HG02798 (cell line): ENCODE results near the gene NUP58.

Source experiments
- ATAC-seq: cut with Tn5 transposase; IDR thresholded peaks from one replicate; pipeline ENCODE4 v1.9.1; 2021; ENCODE audit warnings: mild to moderate bottlenecking; ENCODE audit not compliant: unreplicated experiment, poor library complexity

NUP58 gene, protein sequence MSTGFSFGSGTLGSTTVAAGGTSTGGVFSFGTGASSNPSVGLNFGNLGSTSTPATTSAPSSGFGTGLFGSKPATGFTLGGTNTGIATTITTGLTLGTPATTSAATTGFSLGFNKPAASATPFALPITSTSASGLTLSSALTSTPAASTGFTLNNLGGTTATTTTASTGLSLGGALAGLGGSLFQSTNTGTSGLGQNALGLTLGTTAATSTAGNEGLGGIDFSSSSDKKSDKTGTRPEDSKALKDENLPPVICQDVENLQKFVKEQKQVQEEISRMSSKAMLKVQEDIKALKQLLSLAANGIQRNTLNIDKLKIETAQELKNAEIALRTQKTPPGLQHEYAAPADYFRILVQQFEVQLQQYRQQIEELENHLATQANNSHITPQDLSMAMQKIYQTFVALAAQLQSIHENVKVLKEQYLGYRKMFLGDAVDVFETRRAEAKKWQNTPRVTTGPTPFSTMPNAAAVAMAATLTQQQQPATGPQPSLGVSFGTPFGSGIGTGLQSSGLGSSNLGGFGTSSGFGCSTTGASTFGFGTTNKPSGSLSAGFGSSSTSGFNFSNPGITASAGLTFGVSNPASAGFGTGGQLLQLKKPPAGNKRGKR

DNA sequence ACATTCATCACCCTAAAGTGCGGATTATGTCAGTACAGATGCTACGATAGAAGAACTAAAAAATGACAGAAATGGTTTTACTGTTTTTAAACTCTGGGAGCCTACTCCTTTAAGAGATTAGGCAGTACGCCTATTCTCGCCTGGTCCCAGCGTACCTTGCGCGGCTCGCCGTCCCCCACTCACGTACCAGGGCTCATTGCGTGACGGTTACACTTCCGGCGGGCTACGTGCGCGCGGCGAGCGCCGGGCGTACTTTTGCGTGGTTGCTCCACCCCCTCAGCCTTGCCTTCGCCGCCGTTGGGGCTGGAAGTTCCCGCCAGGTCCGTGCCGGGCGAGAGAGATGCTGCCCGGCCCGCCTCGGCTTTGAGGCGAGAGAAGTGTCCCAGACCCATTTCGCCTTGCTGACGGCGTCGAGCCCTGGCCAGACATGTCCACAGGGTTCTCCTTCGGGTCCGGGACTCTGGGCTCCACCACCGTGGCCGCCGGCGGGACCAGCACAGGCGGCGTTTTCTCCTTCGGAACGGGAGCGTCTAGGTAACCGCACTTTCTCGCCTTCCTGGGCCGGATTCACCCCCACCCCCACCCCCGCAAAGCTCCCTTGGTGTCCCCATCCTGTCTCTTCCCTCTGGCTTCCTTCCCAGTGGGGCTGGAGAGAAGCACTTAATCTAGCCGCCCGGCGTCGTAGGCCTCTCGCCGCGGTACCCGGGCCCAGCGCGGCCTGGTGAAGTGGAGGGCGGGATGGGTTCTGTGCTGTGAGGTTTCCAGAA is at the start of gene NUP58:
TSS of gene NUP58 (plus strand) at position 279 of the 767 bp plus-strand sequence. CDS start at position 428, 149 bp downstream.
- ATAC-seq: peak; percentile 100

DNA sequence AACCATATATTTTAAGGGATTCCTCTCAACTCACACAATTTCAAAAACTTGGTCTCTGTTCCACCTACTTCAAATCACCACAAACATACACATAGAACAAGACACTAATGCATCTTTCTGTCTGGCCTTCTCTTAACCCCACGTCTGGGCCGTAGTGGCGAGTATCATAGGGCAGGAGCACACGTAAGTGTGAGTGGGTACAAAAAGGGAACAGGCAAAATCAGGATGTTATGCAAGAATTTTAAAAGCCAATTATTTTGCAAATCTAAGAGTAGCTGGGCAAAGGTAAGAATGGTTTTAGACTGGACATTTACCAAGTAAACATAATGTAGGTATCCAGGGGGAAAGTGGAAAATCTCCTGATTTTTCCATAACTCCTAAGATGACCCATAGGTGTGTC is 49.2 kb upstream of the NUP58 start:
- ATAC-seq: no peak

DNA sequence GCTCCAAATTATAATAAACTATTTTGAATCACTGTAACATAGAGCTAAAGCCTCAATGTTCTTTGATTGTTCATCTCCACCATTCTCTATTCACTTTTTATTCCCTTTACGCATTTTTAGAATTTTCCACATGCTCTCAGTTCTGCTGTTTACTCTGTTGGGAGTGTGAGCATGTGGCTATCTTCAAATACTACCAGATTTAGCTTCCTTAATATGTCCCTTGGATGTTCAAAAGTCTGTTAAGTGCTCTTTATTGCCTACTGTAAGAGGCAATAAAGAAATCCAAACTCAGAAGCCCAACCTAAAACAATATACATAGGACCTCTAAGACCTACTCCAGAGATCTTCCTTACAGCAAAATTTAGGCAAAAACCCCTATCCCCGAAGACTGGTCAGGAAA is 48.7 kb upstream of the NUP58 start:
- no peak for ATAC-seq

DNA sequence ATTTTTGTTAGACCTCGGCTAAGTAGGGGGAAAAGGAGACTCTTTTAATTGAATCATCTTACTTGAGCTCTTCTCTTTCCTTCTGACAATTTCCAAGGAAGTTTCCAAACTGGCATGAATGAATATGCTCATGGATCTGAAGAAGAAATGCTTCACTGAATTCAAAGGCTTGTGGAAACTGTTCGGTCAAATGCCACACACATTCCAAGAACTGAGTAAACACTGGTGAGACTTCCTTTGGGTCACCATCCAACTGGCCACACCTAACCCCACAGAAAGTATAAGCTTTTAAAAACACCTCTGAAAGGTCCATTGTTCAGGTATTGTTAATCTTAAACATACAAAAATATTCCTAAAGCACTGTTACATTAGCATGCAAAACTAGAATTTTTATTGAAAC is 47.7 kb upstream of the NUP58 start:
- ATAC-seq: no peak

DNA sequence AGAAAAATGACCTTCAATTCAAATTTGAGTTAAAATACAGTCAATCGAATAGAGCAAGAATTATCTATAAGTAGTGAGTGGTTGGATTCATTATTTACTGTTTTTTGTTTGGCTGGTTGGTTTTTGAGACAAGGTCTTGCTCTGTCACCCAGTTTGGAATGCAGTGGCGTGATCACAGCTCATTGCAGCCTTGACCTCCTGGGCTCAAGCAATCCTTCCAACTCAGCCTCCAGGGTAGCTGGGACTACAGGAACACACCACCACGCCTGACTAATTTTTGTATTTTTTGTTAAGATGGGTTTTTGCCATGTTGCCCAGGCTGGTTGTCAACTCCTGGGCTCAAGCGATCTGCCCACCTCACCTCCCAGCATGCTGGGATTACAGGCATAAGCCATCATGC is 39.2 kb upstream of the NUP58 start:
- no peak for ATAC-seq

DNA sequence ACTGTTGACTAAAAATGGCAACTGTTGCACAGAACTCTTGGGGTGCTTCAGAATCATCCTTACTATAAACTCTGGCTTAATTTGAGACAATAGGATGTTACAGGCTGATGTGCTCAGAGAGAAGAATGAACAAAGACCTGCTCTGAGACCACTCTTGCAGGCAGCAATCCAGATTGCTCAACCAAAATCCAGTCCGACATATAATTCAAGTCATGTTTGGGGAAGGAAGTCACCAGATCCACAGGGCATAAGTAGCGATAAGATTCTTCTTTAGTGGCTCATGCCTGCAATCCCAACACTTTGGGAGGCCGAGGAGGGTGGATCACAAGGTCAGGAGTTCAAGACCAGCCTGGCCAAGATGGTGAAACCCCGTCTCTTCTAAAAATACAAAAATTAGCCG is 34.7 kb upstream of the NUP58 start:
- ATAC-seq: no peak

DNA sequence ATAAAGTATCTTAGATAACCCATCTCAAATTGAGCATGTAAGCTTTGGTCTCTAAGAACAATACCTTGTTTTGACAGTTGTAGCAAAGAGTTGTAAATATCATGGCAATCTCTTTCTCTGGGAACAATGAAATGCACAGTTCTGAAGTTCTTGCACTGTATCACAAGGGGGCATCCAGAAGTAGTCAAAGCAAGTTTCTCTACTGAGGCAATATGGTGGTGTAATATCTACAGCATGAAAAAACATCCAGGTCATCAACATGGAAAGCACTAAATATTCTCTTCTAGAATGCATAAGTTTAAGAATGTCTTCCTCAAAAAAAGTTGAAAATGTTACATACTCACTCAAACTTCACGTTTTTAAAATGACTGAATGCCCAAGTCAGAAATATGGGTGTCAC is 33.7 kb upstream of the NUP58 start:
- no peak for ATAC-seq

DNA sequence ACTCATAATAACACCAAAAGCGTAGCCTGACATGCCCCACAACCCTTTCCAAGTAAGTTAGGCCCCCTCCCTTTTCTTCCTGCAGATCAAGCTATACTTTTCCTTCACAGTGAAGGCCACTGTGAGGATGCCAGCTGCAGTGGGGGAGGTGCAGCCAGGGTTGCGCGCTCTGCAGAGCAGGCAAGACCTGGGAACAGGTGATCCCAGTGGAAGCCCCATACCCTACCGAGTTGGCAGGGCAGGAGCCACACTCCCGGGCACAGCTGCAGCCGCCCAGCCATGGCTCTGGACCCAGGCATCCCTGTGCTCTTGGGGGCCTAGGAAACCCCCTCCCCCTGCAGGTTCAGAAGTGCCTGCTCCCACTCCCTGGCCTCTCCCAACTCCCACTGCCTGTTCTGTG is 32.9 kb upstream of the NUP58 start:
- no peak for ATAC-seq

DNA sequence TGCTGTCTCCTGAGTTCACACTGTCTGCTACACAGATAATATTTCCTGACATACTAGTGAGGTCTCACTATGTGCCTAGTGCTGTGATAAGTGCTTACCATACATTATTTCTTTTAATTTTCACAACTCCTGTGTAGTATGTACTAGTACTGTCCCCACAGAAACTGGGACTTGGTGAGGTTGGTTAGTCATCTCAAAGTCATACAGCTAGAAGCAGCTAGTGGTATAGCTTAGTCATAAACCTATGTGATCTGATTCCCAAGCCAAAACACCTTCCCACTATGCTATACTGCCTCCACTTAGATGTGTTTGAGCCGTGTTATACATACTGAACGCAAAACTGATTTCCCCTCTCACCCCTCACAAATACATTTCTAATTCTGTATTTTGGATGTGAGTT is 24.7 kb upstream of the NUP58 start:
- no peak for ATAC-seq

DNA sequence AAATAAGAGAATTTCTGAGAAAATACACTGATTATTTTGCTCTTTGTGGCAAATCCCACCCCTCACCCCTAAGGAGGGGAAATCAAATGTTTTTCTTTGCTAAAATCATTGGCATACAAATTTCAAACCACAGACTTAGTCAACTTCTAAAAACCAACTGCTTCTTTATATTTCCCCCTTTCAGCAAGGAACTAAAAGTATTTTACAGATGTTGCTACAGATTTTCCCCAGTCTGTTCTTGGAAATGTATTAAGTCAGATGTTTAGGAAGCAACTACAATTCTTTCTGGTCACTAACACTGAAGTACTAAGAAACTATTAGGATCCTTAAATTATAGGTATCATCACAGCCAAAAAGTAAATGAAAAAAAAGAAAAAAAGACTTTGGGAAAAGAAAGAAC is 21.0 kb upstream of the NUP58 start:
- no peak for ATAC-seq

DNA sequence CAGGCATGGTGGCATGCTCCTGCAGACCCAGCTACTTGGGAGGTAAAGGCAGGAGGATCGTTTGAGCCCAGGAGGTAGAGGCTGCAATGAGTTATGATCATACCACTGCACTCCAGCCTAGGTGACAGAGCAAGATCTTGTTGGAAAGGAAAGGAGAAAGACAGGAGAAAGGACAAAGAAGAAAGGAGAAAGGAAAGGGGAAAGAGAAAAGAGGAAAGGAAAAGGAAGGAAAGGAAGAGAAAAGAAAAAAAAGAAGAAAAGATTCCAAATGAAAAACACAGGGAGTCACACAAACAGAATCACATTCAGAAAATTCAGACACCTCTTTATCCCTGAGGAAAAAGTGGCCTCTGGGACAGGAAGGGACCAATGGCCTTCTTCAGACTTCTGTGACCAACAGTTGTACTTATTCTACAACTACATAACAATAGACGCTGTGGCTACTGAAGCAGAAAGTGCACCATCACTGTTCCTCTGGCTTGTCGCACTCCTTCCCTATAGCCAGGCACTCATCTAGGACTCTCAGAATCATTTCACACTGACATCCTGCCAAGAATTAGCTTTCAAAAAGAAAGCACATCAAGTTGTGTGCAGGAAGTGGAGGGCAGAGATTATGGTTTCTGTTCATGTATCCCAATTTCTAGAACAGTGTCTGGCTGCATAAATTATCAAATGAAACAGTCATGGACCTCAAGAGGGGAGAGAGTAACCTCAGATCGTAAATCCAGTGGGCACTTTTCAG is 20.1 kb upstream of the NUP58 start:
- peak; percentile 47 for ATAC-seq

DNA sequence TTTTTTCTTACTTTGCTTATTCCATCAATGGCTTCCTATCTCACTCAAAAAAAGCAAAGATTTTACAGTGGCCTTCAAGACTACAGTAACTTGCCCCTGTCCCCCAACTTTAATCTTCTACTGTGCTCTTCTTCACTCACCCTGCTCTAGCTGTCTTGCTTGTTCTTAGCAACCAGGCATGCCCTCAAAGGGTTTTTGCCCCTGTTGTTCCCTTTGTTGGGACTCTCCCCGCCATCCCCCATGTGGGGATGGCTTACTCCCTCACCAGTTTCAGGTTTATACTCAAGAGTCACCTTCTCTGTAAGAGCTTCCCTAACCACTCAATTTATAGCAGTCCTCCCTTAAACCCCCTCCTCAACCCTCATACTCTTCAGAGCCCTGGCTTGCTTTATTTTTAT is 19.5 kb upstream of the NUP58 start:
- ATAC-seq: peak; percentile 27

DNA sequence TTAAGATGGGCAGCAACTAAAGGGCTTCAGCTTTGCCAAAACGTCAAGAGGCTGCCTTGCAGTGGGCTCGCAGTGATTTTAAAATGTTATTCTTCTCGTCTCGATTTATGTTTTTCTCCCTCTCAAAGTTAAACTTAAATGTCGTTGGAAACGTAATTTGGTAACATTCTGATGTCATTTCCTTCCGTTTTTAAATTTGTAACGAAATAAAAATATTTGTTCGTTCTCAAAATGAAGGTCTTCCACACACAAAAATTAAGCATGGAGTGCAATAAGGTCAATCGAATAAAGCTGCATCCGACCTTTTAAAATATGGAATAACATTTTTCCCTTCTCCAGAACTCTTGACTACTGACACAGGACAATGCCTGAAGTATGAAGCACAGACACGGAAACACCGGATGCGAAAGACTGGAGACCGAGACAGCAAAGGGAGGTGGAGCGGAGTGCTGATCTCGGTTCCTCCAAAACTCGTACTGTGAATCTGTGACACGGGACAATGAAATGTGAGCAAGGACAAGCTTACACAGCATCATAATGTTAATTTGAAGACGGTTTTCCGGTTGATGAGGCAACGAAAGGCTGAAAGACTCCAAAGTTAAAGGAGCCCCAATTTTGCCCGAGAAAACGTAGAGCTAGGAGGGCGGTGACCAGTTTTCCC is 15.0 kb upstream of the NUP58 start:
- no peak for ATAC-seq

DNA sequence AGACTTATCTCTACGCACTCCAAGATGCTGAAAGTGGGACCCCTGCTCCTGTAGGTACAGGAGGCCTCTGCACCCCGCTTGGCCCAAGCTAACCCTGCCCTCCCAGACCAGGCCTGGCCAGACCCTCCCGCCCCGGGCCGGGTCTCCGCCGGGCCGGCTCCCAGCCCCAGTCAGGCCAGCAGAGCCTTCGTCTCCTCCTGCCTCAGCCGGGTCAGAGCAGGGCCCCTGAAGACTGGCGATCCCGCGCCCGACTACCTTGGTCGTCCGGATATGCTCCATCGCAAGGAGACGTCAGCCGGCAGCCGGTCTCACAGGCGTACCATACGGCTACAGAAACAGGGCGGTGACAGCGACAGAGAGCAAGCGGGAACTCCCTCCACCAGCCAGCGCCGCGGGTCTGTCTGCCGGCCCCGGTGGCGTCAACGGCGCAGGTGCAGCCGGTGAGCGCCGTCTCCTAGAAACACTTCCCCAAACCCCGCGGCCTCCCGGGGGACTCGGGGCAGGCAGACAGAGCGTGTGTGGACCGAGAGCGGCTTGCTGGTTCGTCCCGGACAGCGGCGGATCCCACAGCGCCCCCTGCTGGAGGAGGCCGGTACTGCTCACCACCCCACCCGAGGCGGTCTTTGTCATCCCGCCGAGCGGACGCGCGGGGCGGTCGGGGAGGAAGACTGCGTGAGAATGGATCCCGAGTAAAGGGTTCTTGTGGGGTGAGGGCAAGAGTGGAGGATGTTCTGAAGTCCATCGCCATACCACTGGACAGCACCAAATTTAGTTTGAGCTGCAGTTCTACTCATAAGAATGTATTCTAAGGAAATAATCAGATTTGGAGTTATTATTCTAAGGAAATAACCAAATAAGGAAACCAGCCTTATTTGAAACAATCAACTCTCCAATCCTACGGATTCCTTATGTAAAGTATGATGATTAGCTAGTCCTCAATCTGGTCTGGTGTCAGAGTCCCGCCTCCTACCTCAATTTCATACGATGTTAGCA is 14.2 kb upstream of the NUP58 start, which contains the start of gene MTMR6:
TSS of gene MTMR6 (minus strand) at position 520 of the 993 bp plus-strand sequence. CDS start at position 279, 241 bp downstream.
- peak; percentile 99 for ATAC-seq

DNA sequence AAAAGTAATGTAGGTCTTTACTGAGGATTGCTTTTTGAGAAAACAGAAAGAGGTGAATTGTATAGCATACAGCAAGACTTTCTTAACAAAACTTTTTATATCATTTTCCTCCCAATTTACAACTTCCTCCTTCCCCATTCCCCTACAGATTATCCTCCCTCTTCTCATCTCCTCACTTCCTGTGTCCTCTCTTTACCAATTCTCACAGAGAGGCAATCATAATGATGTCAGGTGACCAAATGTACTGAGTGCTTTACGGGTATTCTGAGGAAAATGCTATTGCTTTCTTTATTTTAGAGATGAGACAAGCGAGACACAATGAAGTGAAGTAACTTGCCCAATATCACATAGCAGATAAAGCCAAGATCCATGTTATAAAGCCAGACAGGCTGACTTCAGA is 12.5 kb upstream of the NUP58 start:
- no peak for ATAC-seq

DNA sequence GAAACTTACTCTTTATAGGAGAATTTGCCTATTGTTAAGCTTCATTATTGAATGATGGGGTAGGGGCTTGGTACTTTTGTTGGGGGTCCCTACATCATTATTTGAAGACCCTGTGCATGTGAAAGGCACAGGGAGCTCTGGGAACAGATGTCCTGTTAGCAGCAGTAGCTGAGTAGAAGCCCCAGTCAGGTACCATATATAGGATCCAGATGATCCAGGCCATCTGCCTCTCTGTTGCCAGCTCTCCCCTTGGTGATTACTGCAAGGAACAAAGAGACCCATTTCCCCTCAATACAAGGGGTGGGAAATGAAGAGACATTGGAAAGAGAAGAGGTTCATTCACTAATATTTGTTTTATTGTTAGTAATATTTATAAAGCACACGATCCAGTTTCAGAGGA is 9.7 kb upstream of the NUP58 start:
- no peak for ATAC-seq

DNA sequence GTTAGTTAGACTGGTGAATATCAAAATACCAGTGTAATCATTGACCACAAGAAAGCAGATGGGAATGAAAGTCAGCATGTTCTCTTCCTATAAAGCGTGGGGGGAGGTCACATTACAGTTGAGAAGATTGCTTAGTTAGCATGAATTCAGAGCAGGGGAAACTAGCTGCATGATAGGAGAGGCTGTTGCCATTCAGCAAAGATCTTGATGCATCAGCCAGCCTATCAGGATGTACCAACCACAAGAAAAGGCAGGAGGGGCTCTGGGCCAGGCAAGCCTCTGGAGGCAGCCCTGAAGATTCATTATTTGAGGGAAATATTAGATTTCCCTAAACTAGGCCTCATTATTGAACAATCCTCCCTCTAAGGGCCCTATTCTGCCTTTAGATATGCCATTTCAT is 9.1 kb upstream of the NUP58 start:
- ATAC-seq: no peak

DNA sequence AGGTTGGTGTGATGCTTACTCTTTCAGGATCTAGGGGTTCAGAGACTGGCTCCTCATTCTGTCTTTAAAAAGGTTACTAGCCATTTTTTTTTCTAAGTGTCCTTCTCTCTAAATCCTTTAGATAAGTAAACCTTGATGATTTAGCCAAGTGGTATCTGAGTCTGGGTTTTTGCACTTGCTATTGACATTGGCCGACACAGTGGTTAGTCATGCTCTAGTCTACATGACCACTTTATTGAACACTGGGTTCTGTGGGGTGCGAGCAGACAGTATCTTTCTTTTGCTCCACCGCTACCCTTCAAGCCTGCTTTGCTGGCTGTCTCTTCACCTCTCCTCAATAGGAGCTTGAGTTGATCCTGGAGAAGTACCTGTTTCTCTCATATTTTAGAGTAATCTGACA is 6.2 kb upstream of the NUP58 start:
- no peak for ATAC-seq

DNA sequence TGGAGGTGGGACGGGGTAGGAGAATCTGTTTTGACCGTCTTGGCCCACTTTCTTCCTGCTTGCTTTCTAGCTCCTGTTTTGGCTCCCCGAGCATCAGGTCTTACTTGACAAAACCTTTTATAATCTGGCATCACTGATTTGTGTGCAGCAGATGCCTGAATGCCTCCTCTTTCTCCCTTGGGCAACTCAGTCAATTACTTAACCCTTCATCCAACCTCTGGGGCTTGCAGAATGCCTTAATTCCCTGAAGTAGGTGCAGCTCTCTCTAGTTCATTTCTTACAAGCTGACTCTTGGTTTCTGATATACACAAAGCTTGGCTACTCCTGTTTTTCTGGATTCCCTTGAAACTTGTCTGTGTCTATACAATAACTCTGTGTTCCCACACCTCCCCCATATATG is 5.7 kb upstream of the NUP58 start:
- no peak for ATAC-seq
